ENCODE data around the gene CMSS1. TPM values are rescaled to one million over a fixed set of nuclear protein-coding genes. Genes with fewer than 3 reads are reported as not detected.

CMSS1 gene
- total RNA-seq, 1 experiment from 2014 or later, result 70.6 TPM

DNA sequence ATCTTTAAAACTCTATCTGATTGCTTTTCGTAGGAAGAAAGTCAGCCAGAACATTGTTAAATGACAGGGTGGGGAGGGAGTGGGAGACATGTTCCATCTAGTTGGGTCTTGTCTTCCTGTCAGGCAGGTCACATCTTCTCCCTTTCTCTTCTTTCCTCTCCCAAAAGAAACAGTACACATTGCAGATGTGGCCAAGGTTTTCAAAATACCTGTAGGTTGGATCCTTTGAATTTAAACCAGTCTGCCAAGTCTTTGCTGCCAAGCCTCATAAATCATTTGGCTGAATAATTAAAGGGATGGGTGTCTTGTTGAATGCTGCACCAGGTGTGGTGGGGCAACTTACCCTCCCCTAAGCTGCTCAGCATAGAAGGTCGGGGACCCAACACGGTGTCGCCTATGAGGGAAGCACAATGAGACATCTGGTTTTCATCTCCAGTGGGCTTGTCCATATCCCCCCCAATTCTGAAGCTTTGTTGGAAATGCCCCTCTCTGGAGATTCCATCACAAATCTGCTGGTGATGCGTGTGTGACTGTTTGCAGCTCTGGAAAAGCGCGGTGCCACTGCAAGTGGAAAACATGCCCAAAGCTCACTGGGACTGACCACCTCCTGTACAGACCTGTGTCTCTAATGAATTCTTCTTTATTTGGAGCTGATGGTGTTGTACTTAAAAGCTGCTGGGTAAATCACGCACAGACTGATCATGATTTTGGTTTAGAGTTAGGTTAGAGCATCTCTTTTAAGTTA, 184.0 kb downstream of the CMSS1 start (continued):
- TF ChIP-seq HMGXB4 (CRISPR knock-in tag; IDR thresholded peaks at IDR 0.05) (no peak), ZNF263 (CRISPR knock-in tag; IDR thresholded peaks at IDR 0.05; ENCODE audit: low read depth) (no peak)
- TF ChIP-seq, protein P1, sequence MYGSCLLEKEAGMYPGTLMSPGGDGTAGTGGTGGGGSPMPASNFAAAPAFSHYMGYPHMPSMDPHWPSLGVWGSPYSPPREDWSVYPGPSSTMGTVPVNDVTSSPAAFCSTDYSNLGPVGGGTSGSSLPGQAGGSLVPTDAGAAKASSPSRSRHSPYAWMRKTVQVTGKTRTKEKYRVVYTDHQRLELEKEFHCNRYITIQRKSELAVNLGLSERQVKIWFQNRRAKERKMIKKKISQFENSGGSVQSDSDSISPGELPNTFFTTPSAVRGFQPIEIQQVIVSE (CRISPR knock-in tag; IDR thresholded peaks at IDR 0.05; ENCODE audit: borderline replicate concordance), result no peak

DNA sequence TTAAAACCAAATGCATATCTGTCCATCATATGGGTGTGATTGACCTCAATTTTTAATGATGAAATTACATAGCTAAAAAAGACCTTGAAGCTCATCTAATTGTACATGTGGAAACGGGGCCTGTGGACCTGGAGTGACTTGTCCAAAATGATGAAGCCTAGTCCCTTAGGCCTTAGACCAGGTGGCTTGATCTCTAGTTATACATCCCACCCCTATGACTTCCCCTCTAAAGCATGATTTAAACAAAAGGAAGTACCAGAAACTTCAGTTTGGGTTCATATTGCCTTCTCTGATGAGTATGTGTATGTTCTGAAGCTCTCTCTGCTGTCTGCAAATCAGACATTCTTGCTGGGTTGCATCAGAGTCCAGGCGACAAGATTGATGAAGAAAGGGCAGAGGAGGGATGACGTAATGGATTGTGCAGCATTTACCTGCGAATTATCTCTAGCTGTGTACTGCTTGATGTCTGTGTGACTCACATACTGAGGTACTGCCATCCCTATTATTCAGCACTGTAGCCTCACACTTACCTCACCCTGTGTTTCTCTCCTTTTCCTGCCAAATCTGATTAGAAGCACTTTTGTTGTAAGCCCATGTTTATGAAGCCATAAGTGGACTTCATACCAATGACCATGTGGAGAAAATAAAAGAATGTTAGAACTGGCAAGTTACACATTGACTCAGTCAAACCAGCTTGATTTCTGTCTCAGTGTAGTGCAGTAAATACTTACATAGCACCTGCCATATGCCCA, 185.1 kb downstream of the CMSS1 start:
- POLR2A ChIA-PET, result no interaction called here
- DNase-seq (ENCODE audit: low spot score) (no peak), ATAC-seq (no peak)
- Mint-ChIP-seq H3K4me1 (peaks cover 35% of the 10 kb centered on the region), H3K4me3 (no peak overlapping the region), H3K27ac (no peak overlapping the region), H3K9me3 (peaks cover 7% of the 10 kb centered on the region), H3K36me3 (no peaks in the 10 kb centered on the region; the same call in 1 of the 2 replicates), H3K27me3 (ENCODE audit: low read depth) (no peaks in the 10 kb centered on the region)
- TF ChIP-seq TP53 (CRISPR knock-in tag; IDR thresholded peaks at IDR 0.05) (no peak), GABPB1 (CRISPR knock-in tag; IDR thresholded peaks at IDR 0.05) (peak; percentile 96)
- CTCF ChIA-PET, result interaction anchor here (2.0 kb wide), 1 partner anchor 171 kb away, joined by 6 read pairs; no protein-coding TSS in a partner anchor

GRCh38 chr3:100003609-100004503, 186.2 kb downstream of the CMSS1 start:
- CTCF ChIA-PET, result interaction anchor here (0.7 kb wide), 1 partner anchor 251 kb away, joined by 3 read pairs; no protein-coding TSS in a partner anchor
- no peak for TF ChIP-seq ZNF121 (CRISPR knock-in tag; IDR thresholded peaks at IDR 0.05)
- TF ChIP-seq NR1H2 (CRISPR knock-in tag; IDR thresholded peaks at IDR 0.05), result no peak
- no peak for TF ChIP-seq E2F4 (CRISPR knock-in tag; IDR thresholded peaks at IDR 0.05; ENCODE audit: borderline replicate concordance, low read depth)
- TF ChIP-seq, protein P2, sequence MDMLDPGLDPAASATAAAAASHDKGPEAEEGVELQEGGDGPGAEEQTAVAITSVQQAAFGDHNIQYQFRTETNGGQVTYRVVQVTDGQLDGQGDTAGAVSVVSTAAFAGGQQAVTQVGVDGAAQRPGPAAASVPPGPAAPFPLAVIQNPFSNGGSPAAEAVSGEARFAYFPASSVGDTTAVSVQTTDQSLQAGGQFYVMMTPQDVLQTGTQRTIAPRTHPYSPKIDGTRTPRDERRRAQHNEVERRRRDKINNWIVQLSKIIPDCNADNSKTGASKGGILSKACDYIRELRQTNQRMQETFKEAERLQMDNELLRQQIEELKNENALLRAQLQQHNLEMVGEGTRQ (CRISPR knock-in tag; IDR thresholded peaks at IDR 0.05), result no peak
- TF ChIP-seq ZNF416 (CRISPR knock-in tag; IDR thresholded peaks at IDR 0.05), result no peak
- TF ChIP-seq, protein P3, sequence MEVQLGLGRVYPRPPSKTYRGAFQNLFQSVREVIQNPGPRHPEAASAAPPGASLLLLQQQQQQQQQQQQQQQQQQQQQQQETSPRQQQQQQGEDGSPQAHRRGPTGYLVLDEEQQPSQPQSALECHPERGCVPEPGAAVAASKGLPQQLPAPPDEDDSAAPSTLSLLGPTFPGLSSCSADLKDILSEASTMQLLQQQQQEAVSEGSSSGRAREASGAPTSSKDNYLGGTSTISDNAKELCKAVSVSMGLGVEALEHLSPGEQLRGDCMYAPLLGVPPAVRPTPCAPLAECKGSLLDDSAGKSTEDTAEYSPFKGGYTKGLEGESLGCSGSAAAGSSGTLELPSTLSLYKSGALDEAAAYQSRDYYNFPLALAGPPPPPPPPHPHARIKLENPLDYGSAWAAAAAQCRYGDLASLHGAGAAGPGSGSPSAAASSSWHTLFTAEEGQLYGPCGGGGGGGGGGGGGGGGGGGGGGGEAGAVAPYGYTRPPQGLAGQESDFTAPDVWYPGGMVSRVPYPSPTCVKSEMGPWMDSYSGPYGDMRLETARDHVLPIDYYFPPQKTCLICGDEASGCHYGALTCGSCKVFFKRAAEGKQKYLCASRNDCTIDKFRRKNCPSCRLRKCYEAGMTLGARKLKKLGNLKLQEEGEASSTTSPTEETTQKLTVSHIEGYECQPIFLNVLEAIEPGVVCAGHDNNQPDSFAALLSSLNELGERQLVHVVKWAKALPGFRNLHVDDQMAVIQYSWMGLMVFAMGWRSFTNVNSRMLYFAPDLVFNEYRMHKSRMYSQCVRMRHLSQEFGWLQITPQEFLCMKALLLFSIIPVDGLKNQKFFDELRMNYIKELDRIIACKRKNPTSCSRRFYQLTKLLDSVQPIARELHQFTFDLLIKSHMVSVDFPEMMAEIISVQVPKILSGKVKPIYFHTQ (CRISPR knock-in tag; IDR thresholded peaks at IDR 0.05), result no peak
- TF ChIP-seq CTCF (IDR thresholded peaks at IDR 0.05), result no peak
- TF ChIP-seq, protein P4, sequence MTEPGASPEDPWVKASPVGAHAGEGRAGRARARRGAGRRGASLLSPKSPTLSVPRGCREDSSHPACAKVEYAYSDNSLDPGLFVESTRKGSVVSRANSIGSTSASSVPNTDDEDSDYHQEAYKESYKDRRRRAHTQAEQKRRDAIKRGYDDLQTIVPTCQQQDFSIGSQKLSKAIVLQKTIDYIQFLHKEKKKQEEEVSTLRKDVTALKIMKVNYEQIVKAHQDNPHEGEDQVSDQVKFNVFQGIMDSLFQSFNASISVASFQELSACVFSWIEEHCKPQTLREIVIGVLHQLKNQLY (CRISPR knock-in tag; IDR thresholded peaks at IDR 0.05), result no peak
- TF ChIP-seq, protein P5, sequence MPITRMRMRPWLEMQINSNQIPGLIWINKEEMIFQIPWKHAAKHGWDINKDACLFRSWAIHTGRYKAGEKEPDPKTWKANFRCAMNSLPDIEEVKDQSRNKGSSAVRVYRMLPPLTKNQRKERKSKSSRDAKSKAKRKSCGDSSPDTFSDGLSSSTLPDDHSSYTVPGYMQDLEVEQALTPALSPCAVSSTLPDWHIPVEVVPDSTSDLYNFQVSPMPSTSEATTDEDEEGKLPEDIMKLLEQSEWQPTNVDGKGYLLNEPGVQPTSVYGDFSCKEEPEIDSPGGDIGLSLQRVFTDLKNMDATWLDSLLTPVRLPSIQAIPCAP (CRISPR knock-in tag; IDR thresholded peaks at IDR 0.05), result no peak
- TF ChIP-seq, protein P6, sequence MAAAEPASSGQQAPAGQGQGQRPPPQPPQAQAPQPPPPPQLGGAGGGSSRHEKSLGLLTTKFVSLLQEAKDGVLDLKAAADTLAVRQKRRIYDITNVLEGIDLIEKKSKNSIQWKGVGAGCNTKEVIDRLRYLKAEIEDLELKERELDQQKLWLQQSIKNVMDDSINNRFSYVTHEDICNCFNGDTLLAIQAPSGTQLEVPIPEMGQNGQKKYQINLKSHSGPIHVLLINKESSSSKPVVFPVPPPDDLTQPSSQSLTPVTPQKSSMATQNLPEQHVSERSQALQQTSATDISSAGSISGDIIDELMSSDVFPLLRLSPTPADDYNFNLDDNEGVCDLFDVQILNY (CRISPR knock-in tag; IDR thresholded peaks at IDR 0.05), result no peak
- no peak for TF ChIP-seq TP53 (CRISPR knock-in tag; IDR thresholded peaks at IDR 0.05)
- TF ChIP-seq JAZF1 (CRISPR knock-in tag; IDR thresholded peaks at IDR 0.05), result no peak

More at GRCh38 chr3:100003609-100004503, 186.2 kb downstream of the CMSS1 start:
- no peaks in the 10 kb centered on the region for H3K27me3 Mint-ChIP-seq (ENCODE audit: low read depth)
- peaks cover 35% of the 10 kb centered on the region for H3K4me1 Mint-ChIP-seq
- DNase-seq (ENCODE audit: low spot score) (no peak), ATAC-seq (no peak)
- H3K36me3 Mint-ChIP-seq, result no peaks in the 10 kb centered on the region
- H3K9me3 Mint-ChIP-seq, result peaks cover 2% of the 10 kb centered on the region
- no peak overlapping the region for H3K27ac Mint-ChIP-seq
- no peak overlapping the region for H3K4me3 Mint-ChIP-seq
- POLR2A ChIA-PET, result interaction anchor here (0.6 kb wide), 1 partner anchor 83 kb away, joined by 4 read pairs; no protein-coding TSS in a partner anchor
